Measurements from ENCODE around the gene GJC1.
"Not testable (repeated sequence)": the region's sequence is repeated elsewhere in the genome, so short reads cannot be mapped to it uniquely, and the experiment has no call there.

DNA sequence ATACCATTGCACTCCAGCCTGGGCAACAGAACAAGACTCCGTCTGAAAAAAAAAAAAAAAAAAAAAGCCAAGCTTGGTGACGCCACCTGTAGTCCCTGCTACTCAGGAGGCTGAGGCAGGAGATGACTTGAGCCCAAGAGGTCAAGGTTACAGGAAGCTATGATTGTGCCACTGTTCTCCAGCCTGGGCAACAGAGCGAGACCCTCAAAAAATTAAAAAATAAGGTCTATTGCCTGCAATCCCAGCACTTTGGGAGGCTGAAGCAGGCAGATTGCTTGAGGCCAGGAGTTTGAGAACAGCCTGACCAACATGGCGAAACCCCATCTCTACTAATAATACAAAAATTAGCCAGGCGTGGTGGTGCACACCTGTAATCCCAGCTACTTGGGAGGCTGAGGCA is 74.9 kb downstream of the GJC1 start:
- not testable (repeated sequence) for TF ChIP-seq RAD21 (IDR thresholded peaks at IDR 0.05; ENCODE audit: low read length); NFIC (IDR thresholded peaks at IDR 0.05; ENCODE audit: borderline replicate concordance); POLR2AphosphoS5 (IDR thresholded peaks at IDR 0.05; ENCODE audit: low read depth, low read length); GABPA (IDR thresholded peaks at IDR 0.05; ENCODE audit: low read depth)
- TF ChIP-seq, protein P1, sequence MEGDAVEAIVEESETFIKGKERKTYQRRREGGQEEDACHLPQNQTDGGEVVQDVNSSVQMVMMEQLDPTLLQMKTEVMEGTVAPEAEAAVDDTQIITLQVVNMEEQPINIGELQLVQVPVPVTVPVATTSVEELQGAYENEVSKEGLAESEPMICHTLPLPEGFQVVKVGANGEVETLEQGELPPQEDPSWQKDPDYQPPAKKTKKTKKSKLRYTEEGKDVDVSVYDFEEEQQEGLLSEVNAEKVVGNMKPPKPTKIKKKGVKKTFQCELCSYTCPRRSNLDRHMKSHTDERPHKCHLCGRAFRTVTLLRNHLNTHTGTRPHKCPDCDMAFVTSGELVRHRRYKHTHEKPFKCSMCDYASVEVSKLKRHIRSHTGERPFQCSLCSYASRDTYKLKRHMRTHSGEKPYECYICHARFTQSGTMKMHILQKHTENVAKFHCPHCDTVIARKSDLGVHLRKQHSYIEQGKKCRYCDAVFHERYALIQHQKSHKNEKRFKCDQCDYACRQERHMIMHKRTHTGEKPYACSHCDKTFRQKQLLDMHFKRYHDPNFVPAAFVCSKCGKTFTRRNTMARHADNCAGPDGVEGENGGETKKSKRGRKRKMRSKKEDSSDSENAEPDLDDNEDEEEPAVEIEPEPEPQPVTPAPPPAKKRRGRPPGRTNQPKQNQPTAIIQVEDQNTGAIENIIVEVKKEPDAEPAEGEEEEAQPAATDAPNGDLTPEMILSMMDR (IDR thresholded peaks at IDR 0.05), result not testable (repeated sequence)
- TF ChIP-seq, protein P2, sequence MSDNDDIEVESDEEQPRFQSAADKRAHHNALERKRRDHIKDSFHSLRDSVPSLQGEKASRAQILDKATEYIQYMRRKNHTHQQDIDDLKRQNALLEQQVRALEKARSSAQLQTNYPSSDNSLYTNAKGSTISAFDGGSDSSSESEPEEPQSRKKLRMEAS (IDR thresholded peaks at IDR 0.05; ENCODE audit: low read depth), result not testable (repeated sequence)
